ENCODE data around the gene HTR2C.
"Not testable (repeated sequence)": the region's sequence is repeated elsewhere in the genome, so short reads cannot be mapped to it uniquely, and the experiment has no call there.

HTR2C gene

GRCh38 chrX:114583646-114584374 lies at the start of gene HTR2C:
Gene HTR2C, plus strand, starts transcription at chrX:114584086. Its CDS starts 142,851 bp downstream, at chrX:114726937.
- no peak for DNase-seq

DNA sequence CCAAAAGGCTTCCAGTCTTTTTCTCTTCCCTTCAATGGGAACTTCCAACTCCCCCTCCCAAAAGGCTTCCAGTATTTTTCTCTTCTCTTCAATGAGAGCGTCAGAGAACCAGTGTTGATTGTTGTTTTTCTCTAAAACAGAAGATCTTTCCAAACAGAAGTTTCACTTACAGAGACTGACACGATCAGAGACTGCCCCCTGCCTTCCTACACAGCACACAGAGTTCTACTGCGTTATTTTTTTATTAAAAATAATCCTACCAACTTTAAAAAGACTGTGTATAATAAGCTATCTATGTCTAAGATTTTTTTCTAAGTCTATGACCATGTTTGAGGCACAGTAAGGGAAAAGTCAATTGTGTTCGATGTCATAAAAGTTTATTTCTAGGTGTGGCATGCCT lies 3.5 kb upstream of the HTR2C start:
- no peak for DNase-seq

- DNase-seq, result no peak
Observed at GRCh38 chrX:114581528-114582263, 2.2 kb upstream of the HTR2C start.

DNA sequence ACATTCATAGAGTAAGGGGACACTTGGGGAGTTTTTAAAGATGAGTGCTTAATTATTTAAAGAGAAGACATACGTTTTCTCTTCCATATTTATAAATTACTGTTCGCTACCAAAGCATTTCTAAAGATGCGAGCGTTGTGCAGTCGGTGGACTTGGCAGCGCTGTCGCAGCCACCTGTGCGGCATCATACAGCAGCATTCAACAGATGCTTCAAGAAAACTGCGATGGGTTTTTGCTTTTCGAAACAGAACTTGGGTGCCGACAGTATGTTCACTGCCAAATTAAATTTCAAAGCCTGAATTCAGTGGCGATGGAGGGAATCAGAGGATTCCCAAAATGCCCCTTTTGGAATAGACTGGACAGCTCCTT lies 1.6 kb upstream of the HTR2C start:
- no peak for DNase-seq

GRCh38 chrX:114582698-114583395 lies 1.0 kb upstream of the HTR2C start:
- no peak for DNase-seq

GRCh38 chrX:114584375-114584943 lies 573 bp downstream of the HTR2C start:
- peak in 1 of 2 experiments; percentile 16 for DNase-seq

- no peak for DNase-seq
Observed at GRCh38 chrX:114584983-114585842, 1.3 kb downstream of the HTR2C start.

- no peak for DNase-seq
Observed at GRCh38 chrX:114591121-114591520, 7.2 kb downstream of the HTR2C start.

GRCh38 chrX:114599305-114599704 lies 15.4 kb downstream of the HTR2C start:
- no peak for DNase-seq

DNA sequence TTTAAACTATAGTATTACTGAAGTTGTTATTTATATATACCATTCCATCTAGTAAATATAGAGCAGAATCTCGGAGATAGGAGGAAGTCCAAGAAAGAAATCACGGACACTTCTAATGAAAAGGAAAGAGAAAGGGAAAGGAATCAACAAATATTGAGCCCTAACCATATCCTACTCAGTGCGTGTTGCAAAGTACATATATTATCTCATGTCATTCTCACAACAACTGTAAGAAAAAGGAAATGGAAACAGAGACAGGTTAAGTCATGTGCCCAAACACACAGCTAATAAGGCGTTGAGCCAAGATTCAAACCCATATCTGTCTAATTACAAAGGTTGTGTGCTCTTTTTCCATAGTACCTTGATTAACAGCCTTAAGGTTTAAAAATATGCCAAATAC lies 16.0 kb downstream of the HTR2C start:
- no peak for DNase-seq

DNA sequence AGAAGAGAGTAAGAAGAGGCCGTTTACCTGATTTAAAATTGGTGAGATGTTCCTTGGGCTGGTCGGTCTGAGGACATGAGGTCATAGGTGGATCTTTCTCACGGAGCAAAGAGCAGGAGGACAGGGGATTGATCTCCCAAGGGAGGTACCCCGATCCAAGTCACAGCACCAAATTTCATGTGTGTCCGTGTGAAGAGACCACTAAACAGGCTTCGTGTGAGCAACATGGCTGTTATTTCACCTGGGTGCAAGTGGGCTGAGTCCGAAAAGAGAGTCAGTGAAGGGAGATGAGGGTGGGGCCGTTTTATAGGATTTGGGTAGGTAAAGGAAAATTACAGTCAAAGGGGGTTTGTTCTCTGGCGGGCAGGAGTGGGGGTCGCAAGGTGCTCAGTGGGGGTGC lies 22.7 kb downstream of the HTR2C start:
- not testable (repeated sequence) for DNase-seq

GRCh38 chrX:114611018-114611619 lies 27.2 kb downstream of the HTR2C start:
- DNase-seq, result no peak

DNA sequence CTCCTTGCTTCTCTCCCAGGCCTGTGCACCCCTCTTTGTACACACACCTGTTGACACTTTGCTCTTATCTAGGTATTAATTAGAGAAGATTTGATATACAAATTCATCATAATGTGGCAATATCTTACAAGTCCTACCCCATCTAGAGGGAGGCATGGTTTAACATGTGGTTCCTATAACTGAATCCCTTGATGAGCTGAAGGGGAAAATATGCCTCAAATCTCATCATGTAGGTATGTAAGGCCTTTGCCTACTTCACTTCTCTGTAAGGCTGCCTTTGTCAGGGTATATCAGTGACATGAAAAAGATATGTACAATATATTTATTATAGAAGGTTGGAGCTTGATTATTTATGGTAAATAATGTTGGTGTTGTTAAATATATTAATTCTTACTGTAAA lies 31.9 kb downstream of the HTR2C start:
- DNase-seq, result no peak

DNA sequence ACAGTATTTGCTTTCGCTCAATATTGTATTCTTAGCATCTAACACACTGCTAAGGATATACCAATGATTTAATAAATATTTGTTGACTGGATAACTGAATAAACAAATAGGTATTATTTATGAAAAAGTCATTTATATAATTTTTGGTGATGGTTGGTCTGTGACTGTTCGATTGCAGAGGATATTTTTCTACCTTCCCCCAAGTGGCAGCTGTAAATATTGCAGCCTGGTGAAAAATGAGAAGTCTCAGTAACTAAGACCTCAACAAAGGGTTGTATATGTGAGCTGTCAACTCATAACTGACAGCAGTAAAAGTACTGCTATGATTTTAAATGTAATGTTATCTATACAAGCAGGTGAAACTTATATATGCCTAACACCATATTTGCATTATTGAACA lies 36.0 kb downstream of the HTR2C start:
- no peak for DNase-seq

DNA sequence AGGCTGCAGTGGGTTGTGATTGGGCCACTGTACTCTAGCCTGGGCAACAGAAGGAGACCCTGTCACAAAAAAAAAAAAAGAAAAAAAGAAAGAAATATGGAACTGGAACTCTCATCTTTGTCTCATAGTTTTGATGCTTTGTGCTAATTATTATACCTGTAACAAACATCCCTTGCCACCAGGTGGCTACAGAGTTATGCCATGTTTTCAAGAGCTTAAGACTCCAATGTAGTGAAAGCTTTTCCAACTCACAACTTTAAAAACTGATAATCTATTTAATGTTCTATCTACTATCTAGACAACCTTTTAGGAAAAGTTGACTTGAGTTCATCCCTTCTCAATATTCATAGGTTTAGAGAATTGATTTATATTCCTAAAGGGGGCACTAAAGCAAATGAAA lies 42.4 kb downstream of the HTR2C start:
- DNase-seq, result no peak

DNA sequence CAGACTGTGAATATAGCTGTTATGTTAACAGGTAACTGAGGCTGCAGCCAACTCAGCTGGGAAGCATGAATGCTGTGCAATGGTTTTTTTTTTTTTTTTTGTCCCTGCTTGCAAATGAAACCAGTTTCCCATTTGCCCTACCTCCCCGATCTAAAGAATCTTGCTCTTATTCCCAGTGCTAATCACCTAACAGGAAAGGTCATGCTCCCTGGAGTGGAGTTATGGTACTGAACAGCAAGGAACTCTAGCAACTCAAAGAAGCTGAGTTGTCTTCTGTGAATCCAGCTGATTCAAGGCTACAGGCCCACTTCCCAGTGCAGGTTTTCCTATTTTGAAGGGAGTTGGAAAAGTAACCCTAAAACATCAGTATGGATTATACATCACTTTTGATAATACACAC lies 52.1 kb downstream of the HTR2C start:
- DNase-seq, result no peak

- DNase-seq, result no peak
Observed at GRCh38 chrX:114650351-114650750, 66.5 kb downstream of the HTR2C start.

DNA sequence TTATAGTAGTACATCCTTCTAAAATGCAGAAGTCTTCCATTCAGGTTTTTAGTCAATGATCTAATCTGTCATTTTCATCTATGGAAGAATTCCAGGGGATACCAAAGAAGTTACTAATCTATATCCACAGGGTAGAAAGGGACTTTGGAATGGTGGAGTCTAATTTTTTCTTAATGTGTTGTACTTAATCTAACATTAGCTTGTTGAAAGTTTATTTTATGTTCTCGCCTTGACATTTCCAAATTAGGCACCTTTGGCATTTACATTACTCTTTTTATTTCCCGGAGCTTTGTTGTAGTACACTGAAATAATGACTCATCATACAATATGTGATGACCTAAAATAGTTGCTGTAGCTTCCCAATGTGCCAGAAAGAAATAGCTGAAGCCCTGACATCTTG lies 91.5 kb downstream of the HTR2C start:
- DNase-seq, result no peak

- DNase-seq, result not testable (repeated sequence)
Observed at GRCh38 chrX:114700533-114700932, 116.6 kb downstream of the HTR2C start.

GRCh38 chrX:114709406-114709805 lies 125.5 kb downstream of the HTR2C start:
- no peak for DNase-seq

DNA sequence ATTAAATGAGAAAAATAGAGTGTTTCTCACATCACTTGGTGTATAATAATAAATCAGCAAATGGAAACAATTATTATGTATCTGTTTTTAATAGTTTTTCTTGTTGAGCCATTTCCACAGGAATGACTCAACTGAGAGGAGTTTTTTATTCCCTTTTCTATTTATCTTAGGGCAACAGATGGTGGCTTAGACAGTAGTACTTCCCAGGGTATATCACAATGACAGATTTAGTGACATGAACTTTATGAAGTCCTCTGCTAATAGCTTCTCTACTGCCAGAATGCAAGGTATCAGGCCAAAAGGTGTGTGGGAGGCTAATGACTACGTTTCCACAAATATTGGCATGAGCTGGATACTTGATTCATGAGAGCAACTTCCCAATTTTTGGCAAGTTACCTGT lies 126.7 kb downstream of the HTR2C start:
- DNase-seq, result no peak

GRCh38 chrX:114712466-114712865 lies 128.6 kb downstream of the HTR2C start:
- DNase-seq, result no peak
